HG03460 (cell line): Measurements from ENCODE around the gene TMED6.
"Not testable (repeated sequence)": the region's sequence is repeated elsewhere in the genome, so short reads cannot be mapped to it uniquely, and the experiment has no call there.

Source experiments
- ATAC-seq: cut with Tn5 transposase; IDR thresholded peaks from one replicate; pipeline ENCODE4 v1.9.1; 2021; ENCODE audit not compliant: unreplicated experiment

Gene TMED6

GRCh38 chr16:69363281-69363717 is 11.7 kb upstream of the TMED6 start:
- ATAC-seq, result no peak

DNA sequence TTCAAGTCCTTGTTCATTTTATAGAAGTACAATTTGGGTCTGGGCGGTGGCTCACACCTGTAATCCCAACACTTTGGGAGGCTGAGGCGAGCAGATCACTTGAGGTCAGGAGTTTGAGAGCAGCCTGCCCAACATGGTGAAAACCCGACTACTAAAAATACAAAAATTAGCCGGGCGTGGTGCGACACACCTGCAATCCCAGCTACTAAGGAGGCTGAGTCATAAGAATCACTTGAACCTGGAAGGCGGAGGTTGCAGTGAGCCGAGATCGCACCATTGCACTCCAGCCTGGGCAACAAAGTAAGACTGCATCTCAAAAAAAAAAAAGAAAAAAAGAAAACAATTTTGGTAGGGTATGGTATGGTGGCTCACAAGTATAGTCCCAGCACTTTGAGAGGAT is 8.5 kb upstream of the TMED6 start:
- not testable (repeated sequence) for ATAC-seq

- ATAC-seq, result no peak
These were observed 951 bp downstream of the TMED6 start for GRCh38 chr16:69350536-69351133.

DNA sequence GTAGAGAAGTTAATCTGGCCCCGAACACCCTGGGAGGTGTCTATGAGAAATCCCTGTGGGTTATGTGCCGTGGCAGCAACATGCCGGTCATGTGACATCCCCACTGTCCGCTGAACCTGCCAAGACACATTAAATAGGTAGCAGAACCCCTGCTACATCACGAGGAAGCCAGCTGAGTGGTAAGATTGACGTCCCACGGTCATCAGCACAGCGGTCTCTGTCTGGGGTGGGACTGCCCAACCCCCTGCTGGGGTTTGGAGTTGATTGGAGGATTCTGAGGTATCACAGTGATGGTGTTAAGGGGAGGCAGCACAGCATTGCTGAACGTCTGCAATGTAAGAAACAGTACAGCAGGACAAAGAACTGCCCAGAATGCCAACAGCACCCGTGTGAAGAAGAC is 2.0 kb downstream of the TMED6 start:
- no peak for ATAC-seq

- ATAC-seq, result no peak
These were observed 3.4 kb downstream of the TMED6 start for GRCh38 chr16:69348222-69348621.

GRCh38 chr16:69346683-69347082 is 4.9 kb downstream of the TMED6 start:
- no peak for ATAC-seq

DNA sequence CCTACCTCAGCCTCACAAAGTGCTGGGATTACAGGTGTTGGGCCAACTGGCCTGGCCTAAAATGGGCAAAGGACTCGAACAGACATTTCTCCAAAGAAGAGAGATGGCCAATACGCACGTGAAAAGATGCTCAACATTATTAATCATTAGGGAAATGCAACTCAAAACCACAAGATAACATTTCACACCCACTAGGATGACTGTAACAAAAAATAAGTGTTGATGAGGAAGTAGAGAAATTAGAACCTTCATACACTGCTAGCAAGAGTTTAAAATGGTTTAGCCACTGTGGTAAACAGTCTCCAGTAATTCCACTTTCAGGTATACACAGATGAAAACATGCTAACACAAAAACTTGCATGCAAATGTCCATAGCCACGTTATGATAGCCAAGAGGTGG is 5.7 kb downstream of the TMED6 start:
- ATAC-seq, result no peak

GRCh38 chr16:69344171-69344570 is 7.4 kb downstream of the TMED6 start:
- no peak for ATAC-seq

- ATAC-seq, result no peak
These were observed 11.4 kb downstream of the TMED6 start for GRCh38 chr16:69340095-69340644.

GRCh38 chr16:69339289-69340094 is 12.1 kb downstream of the TMED6 start, which contains the start of the genes COG8 and NIP7:
COG8 (minus strand) TSS chr16:69339564; CDS start chr16:69339552, 12 bp downstream.
NIP7 (plus strand) TSS chr16:69339772; CDS start chr16:69339830, 58 bp downstream.
- ATAC-seq, result peak; percentile 92

DNA sequence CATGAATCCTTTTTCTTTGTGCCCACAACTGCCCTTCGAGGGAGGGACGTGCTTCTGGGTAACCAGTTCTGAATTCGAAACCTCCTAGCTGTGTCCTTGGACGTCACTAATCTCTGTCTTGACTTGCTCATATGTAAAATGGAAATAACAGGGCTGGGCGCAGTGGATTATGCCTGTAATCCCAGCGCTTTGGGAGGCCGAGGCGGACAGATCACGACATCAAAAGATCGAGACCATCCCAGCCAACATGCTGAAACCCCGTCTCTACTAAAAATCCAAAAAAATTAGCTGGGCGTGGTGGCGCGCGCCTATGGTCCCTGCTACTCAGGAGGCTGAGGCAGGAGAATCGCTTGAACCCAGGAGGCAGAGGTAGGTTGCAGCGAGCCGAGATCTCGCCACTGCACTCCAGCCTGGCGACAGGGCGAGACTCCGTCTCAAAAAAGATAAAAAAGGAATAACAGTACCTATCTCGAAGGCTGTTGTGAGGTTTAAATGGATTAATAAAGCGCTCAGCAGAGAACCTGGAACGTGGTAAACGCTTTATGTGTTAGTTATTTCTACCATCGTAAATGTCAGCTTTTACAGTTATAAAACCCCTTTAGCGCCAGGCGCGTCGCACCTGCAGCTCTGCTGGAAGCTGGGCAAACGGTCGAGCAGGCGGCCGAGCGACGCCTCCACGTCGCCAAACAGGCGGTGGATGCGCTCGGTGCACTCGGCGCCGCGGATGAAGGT is 12.9 kb downstream of the TMED6 start:
- no peak for ATAC-seq

GRCh38 chr16:69334696-69335095 is 16.9 kb downstream of the TMED6 start:
- no peak for ATAC-seq

GRCh38 chr16:69330286-69331109 is 21.1 kb downstream of the TMED6 start, which contains the start of gene PDF:
PDF (minus strand) TSS chr16:69330588; CDS start chr16:69330570, 18 bp downstream.
- peak; percentile 94 for ATAC-seq

DNA sequence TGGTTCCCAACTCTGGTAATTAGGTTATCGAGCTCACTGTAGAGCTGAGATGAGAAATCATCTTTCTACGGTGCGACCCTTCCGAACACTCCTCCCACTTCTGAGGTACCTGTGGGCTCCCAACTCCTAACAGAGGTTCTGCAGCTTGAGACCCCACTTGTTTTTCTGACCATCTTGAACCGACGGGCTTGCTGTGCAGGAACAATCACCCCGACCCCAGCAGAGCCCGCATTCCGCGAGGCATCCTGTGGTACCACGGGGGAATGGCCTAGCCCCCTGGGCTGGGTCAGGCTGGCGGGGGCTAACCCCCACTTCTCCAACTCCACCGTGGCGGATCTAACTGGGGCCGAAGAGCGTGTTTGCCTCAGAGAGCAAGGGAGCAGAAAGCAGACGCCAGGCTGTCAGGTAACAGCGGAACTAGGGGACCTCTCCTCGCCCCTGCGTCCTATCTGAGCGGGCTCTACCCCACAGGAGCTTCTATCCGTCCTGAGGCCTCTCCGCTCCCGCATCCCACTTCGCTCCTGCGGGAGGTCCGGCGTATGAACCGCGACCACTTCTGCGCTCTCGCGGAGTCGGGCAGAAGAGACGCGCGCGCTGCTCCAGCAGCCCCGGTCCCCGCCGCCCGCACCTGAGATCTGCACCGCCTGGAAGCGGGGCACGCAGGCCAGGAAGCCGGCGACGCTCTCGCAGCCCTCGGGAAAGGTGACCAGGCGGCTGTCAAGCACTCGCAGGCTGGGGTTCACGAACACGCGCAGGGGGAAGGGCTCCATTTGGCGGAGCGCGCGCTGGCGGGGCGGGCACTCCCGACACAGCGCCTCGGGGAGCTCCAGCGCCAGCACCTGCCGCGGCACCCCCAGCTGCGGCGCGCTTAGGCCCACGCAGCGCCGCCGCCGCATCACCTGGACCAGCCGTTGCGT is 22.0 kb downstream of the TMED6 start:
- ATAC-seq, result peak; percentile 33

- no peak for ATAC-seq
These were observed 22.7 kb downstream of the TMED6 start for GRCh38 chr16:69328854-69329316.

DNA sequence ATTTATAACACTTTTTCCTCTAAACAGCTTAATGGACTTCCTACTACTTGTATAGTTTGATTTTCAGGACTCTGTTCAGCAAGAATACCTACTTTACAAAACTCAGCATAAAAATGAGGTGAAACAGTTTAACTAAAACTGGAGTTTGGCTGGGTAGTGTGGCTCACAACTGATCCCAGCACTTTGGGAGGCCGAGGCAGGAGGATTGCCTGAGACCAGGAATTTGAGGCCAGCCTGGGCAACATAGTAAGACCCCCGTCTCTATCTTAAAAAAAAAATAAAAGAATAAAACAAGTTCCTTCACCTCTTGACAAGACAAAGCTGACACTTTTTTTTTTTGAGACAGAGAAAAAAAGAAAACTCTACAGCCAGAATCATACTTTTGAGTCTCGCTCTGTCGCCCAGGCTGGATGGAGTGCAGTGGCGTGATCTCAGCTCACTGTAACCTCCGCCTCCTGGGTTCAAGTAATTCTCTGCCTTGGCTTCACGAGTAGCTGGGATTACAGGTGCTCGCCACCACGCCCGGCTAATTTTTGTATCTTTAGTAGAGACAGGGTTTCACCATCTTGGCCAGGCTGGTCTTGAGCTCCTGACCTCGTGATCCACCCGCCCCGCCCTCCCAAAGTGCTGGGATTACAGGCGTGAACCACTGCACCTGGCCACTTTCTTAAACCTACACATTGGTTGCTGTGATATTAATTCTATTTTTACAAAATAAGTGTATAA is 23.8 kb downstream of the TMED6 start:
- no peak for ATAC-seq

- no peak for ATAC-seq
These were observed 25.3 kb downstream of the TMED6 start for GRCh38 chr16:69326172-69326873.

GRCh38 chr16:69325784-69326171 is 25.8 kb downstream of the TMED6 start:
- no peak for ATAC-seq
